Coronary artery (tissue), 2 donors: Measurements from ENCODE around the gene CRYBB3.
"Not testable (repeated sequence)": the region's sequence is repeated elsewhere in the genome, so short reads cannot be mapped to it uniquely, and the experiment has no call there.

Source experiments
- DNase-seq: peaks from one replicate; pipeline ENCODE4 v3.0.0-alpha.2; 2017; ENCODE audit warnings: low spot score
- H3K27ac ChIP-seq, 2 donors: fragments of 200-600 bp; sonication (generic); one replicate each; pipeline ENCODE4 v1.5.1; 2016 to 2019
- H3K4me3 ChIP-seq: fragments of 200-600 bp; sonication (generic); 2 replicates; pipeline ENCODE4 v1.5.1; 2016; ENCODE audit warnings: mild to moderate bottlenecking, moderate library complexity
- TF ChIP-seq, protein P1 (sequence below): fragments of 200-600 bp; sonication (generic); IDR thresholded peaks from one replicate; pipeline ENCODE4 v1.5.1; 2019; ENCODE audit warnings: antibody characterized with exemption

The CRYBB3 gene

DNA sequence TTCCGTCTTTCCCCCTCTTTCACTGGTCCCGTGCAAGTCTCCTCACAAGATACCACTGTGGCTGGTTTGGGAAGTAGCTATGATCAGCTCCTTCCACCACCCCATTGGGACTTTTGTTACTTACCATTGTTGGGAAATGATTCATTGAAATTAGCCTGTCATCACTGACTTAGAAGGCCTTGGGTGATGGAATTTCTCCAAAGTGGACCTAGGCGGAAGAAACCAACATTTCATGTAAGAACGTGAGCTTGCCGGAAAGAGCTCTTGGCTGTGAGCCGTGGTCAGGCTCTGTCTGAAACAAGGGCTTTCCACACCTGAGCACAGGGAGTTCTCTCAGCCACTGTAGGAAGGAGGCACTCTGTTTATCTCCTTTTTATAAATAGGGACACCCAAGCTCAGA, 23.5 kb upstream of the CRYBB3 start:
- DNase-seq: no peak
- Histone ChIP-seq H3K4me3 (no peak overlapping the region), H3K27ac (no peak overlapping the region)
- TF ChIP-seq, protein P1, sequence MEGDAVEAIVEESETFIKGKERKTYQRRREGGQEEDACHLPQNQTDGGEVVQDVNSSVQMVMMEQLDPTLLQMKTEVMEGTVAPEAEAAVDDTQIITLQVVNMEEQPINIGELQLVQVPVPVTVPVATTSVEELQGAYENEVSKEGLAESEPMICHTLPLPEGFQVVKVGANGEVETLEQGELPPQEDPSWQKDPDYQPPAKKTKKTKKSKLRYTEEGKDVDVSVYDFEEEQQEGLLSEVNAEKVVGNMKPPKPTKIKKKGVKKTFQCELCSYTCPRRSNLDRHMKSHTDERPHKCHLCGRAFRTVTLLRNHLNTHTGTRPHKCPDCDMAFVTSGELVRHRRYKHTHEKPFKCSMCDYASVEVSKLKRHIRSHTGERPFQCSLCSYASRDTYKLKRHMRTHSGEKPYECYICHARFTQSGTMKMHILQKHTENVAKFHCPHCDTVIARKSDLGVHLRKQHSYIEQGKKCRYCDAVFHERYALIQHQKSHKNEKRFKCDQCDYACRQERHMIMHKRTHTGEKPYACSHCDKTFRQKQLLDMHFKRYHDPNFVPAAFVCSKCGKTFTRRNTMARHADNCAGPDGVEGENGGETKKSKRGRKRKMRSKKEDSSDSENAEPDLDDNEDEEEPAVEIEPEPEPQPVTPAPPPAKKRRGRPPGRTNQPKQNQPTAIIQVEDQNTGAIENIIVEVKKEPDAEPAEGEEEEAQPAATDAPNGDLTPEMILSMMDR: no peak

GRCh38 chr22:25176799-25177198, 22.9 kb upstream of the CRYBB3 start:
- Histone ChIP-seq H3K27ac (no peak overlapping the region), H3K4me3 (no peak overlapping the region)
- DNase-seq: no peak
- TF ChIP-seq, protein P1: no peak

- Histone ChIP-seq H3K4me3 (no peak overlapping the region), H3K27ac (no peak overlapping the region)
- DNase-seq: no peak
- TF ChIP-seq, protein P1: no peak
Observed at GRCh38 chr22:25177226-25177625, 22.4 kb upstream of the CRYBB3 start.

DNA sequence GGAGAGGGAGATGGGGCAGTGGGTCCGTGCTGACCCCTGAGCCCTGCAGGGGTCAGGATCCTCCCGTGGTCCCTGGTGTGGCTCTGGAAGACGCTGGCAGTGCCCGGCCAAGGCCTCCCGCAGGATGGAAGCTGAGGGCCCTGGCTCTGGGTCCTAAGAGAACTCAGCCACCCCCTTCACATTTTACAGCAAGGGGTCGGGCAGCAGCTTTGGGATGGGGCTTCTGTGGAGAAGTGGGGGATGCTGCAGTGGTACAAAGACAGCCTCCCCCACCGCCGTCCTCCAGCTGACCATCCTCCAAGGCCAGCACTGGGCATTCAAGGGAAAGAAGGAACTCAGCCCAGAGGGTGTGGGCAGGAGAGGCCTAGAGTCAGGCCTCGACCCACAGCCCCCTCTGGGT, 21.8 kb upstream of the CRYBB3 start:
- DNase-seq: no peak
- Histone ChIP-seq H3K27ac (no peak overlapping the region), H3K4me3 (no peak overlapping the region)
- TF ChIP-seq, protein P1: no peak

DNA sequence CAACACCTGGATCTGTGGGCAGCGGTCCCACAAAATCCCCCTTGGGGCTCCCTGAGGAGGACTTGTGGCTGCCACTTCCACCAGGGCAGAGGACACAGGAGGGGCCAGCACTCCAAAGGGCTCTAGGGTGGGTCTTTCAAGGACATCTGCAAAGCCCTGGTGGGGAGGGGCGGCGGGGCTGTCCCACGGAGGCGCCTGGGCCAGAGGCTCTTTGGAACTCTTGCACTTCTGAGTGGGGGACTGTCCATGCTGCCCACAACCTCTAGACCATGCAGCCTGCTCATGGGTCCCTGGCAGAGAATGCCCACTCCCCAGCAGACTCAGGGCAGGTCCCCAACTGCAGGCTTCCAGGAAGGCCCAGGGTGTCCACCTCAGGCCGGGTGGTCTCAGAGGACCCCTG, 21.3 kb upstream of the CRYBB3 start:
- DNase-seq, H3K27ac ChIP-seq, H3K4me3 ChIP-seq: not testable (repeated sequence)

- H3K4me3 ChIP-seq, DNase-seq, H3K27ac ChIP-seq: not testable (repeated sequence)
Observed at GRCh38 chr22:25178869-25179631, 20.6 kb upstream of the CRYBB3 start.

DNA sequence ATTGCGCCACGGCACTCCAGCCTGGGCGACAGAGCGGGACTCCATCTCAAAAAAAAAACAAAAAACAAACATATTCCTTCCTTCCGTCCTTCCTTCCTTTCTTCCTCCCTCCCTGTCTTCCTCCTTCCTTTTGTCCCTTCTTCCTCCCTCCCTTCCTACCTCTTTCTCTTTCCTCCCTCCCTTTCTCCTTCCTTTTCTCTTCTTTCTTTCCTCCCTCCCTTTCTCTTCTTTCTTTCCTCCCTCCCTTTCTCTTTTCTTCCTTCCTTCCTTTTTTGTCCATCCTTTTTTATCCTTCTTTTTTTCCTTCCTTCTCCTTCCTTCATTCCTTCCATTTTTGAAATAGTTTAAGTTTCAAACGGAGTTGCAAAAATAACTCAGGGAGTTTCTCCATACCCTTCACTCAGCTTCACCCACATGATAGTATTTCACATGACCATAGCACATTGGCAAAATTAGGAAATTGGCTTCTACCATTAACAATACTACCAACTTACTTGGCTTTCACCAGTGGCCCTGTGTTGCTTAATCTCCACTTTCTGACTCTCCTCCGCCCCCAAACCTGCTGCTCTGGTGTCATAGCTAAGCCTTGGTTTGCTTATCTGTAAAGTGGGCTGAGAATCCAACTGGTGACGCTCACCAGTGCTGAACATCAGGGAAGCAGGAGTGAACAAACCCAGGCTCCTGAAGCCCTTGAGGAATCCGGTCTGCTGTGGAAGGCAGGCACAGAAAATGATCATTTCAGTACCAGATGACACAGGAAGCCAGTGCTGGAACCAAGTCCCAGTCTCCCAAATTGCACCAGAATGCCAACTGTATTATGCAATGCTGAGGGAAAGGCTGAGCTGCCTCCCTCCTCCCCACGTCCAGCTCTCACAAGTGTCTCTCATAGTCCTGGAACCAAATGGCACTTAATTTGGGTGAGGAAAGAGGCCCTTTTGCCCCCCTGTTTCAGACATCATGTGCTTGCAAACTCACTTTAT, 17.2 kb upstream of the CRYBB3 start:
- DNase-seq: no peak
- Histone ChIP-seq H3K27ac (peak overlapping the region; percentile 27 to 69), H3K4me3 (no peak overlapping the region)
- TF ChIP-seq, protein P1: no peak
